SK-N-MC (cell line): Measurements from ENCODE around the gene CACHD1.

Source experiments
- EZH2 ChIP-seq: fragments of 200-600 bp; sonication (generic); IDR thresholded peaks from one replicate; pipeline ENCODE4 v1.6.1; 2017; ENCODE audit warnings: antibody characterized with exemption
- POLR2AphosphoS5 ChIP-seq: IDR thresholded peaks from 2 replicates; pipeline ENCODE4 v1.6.1; 2012; ENCODE audit warnings: mild to moderate bottlenecking, low read depth, low read length, borderline replicate concordance

DNA sequence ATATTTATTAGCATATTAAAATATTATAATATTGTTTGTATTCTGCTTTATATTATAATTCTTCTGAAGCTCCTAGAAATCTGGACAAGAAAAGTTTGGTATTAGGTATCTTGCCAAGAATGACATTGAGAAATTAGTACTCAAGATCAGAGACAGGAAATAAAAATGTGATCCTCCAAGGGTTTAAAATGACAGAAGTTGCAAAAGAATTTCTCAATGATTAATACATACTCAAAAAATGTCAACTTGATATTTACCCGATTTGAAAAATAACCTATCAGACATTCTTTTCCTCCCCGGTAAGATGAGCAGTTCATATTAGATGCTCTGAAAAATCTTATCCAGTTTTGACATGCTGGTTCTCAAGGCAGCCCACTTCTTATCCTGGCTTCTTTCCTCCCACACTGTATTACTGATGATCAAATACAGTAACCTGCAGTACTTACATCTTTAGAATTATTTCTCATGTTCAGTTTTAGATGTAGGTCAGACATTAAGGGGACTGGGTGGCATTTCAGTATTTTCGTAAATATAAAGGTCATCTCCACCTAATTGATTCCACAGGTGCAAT is 55.3 kb downstream of the CACHD1 start:
- no peak for TF ChIP-seq EZH2
- no peak for TF ChIP-seq POLR2AphosphoS5
